ENCODE measurements around the gene CDH13.
A peak's percentile ranks its signal among the peaks of the same experiment; 100 is the strongest.

The CDH13 gene

DNA sequence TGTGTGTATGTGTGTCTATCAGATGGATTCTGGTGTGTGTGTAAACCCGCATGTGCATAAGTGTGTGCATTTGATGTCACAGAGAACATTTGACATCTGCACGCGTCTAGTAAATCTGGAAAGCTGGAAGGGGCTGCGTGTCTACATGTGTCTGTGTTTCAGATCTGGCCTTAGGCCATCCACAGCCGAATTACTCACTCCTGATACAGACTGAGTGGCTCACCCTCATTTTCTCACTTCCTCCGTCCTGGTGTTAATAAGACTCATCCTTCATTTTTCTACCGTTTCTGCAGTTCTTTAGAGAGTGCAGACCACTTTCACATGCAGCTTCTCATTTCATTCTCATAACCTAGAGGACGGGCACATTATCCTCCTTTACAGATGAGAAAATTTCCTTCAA is 491.6 kb downstream of the CDH13 start:
- DNase-seq (ENCODE audit: low read depth): no peak

DNA sequence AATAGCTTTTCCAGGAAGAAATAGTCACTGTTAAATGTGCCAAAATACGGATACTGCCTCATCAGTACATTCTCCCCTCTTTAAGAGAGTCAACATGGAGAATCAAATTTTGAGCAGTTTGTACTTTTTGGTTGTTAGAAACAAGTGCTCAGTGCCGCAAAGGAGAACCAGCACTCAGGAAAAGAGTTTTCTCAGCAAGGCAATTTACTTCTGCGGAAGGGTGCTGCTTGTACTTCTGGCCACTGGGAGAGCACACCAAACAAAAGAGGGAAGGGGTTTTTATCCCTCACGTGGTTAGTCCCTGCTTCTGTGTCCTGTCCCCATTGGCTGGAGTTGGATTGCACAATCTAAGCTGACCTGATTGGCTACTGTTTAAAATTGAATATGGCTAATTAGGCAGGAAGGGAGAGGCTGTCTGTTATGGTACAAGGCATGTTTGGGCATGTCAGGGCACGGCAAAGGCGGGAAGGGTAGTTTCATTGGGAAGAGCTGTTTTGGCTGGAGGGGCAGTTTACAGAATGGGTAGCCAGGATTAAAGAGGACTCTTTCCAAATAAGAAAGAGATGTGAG is 499.3 kb downstream of the CDH13 start:
- DNase-seq (ENCODE audit: low read depth): no peak

DNA sequence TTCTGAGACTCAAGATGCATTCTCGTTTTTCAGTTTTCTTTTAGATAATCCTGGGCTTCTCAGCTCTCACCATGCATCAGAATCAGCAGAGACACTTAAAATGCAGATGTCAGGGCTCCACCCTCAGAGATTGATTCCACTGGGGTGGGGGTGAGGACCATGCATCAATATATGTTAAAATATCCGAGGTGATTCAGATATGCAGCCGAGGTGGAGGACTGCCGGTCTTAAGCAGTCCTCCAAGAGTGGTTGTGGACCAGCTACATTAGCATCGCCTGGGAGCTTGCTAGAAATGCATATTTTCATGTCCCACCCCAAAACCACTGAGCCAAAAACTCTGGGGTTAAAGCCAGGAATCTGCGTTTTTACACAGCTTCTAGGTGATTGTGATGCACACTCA is 501.3 kb downstream of the CDH13 start:
- no peak for DNase-seq (ENCODE audit: low read depth)

DNA sequence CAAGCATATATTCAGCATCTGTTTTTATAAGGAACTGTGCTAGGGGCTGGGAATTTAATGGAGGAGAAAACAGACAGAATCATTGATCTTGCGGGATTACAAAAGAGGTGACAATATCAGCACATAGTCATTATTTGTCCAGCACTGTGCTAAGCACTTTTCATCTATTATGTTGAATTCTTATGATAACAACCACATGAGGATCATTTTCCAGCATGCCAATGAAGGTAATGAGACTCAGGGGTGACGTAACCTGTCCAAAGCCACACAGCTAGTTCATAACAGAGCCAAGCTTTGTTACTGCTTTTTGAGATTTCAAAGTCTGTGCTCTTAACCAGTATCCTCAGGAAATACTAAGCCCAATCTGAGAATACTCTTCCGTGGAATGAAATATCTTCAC is 503.3 kb downstream of the CDH13 start:
- no peak for DNase-seq (ENCODE audit: low read depth)

DNA sequence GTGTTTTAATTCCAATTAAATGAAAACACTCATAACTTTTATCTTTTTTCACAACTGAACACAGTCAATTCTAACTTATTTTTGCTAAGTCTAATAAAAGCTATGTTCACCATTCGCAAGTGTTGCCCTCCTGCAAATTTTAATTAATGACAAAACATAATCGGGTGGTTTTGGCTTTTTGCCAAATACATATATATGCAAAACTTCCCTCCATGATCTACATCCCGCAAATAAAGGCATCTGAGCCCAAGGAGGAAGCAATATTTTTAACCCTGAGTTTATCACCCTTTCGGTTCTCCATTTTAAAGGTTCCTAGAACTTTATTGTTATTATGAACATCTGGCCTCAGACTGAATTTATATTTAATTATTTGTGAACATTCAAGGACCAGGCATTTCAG is 507.9 kb downstream of the CDH13 start:
- DNase-seq (ENCODE audit: low read depth): no peak

DNA sequence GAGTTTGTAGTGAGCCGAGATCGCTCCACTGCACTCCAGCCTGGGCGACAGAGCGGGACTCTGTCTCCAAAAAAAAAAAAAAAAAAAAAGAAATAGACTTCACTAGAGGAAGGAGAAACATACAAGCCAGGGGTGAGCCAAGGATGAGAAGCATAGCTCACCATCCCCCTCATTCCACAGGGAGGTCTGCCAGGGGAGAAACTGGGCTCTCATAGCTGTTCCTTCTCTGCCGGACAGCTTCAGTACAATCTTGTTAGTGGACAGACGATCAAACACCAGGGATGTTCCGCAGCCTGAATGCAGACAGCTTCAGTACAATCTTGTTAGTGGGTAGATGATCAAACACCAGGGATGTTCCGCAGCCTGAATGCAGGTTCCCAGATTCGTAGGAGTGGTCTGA is 509.6 kb downstream of the CDH13 start:
- DNase-seq (ENCODE audit: low read depth): no peak

DNA sequence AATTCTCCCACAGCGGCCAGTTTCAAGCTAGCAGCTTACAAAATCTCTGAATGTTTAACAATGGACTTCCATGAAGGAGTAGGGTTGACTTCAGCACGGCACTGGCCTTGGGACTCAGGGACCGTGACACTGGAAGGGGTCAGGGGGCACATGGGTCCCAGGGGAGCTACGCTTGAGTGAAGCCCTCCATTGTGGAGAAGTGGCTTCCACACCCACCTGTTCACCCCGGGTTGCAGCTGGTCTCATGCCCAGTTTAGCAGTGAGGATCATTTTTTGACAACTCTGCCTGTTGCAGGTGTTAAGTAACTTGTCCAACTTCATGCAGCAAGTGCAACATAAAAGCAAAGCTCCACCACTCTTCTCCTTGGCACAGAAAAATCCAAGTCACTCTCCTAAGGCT is 510.2 kb downstream of the CDH13 start:
- no peak for DNase-seq (ENCODE audit: low read depth)

DNA sequence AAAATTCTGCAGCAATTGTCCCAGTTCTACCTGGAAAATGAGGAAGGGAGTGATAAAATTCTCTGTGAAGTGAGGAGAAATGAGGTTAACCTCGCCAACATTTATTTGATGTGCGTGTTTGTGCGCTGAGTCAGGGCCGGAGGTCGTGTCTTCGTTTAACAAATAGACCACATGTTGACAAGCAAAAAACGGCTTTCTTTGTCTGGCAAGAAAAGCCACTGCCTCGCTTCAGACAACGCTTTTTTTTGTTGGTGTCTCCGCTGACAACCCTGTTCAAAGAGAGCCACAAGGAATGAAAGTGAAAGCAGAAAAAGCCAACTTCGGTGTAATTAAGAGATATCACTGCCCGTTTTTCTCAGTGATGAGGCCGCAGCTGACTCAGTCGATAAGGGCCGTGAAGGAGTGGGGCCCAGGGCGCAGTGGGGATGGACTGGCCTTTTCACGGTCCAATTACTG is 510.6 kb downstream of the CDH13 start:
- peak; percentile 73 for DNase-seq (ENCODE audit: low read depth)

DNA sequence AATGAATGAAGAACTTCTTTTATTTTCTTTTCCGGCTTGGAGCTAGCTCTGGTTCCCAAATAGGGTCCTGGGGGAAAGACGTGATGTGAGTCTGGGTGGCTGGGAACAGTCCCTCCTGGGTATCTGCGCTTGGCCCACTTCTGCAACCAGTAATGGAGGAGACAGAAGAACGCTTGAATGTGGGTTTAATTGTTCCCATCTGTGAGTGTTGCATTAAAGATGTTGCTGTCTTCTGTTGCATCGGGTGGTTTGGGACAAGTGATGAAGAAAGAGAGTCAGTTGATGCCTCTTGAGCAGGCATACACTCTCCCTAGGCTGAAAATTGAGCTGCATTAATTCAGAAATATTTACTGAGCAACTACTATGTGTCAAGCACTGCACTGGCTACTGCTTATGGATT is 511.1 kb downstream of the CDH13 start:
- DNase-seq (ENCODE audit: low read depth): peak; percentile 28

DNA sequence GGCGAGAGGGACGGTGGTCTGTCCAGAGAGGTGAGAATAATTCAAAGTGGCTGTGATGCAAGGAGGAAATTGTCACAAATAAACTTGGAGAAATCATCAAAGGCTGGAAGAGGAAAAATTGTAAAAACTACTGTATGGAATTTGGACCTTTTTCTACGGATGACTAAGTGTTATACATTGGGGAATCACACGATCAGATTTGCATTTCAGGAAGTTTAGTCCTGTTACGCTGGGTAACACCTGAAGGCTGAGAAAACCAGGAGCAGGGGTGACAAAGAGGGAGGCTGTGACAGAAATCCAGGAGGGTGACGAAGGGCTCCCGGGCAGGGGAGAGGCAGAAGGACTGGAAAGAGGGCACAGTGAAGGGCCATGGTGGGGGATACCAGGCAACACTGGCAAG is 511.7 kb downstream of the CDH13 start:
- no peak for DNase-seq (ENCODE audit: low read depth)

DNA sequence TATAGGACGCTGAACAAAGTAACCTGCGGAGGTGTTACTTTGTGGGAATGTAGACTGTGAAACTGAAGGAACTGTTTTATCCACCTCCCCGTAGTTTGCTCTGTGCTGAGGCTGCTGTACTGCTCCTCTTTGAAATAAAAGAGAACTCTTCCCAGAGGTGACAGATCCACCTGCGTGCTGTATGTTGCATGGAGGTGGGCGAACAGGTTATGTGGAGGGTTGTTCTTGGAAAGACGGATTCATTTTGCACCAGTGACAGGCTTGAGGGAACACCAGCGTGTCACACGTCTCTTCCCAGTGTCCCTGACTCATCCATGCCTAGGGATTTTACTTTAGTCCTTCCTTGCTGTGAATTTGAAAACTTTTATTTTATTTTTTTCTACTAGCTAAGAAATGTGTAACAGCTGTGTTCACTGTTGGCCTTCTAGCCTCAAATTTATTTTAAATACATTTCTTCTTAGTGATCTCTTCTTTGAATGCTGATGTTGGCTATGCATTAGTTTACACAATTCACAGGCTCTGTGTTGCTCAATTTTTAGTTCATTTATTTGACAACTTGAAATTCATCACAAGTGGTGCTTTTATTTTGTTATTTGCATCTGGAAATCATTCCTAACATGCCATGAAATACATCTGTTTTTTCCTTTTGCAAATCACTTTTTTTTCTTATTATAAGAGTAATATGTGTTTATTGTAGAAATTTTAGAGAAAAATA is 512.4 kb downstream of the CDH13 start:
- DNase-seq (ENCODE audit: low read depth): no peak

DNA sequence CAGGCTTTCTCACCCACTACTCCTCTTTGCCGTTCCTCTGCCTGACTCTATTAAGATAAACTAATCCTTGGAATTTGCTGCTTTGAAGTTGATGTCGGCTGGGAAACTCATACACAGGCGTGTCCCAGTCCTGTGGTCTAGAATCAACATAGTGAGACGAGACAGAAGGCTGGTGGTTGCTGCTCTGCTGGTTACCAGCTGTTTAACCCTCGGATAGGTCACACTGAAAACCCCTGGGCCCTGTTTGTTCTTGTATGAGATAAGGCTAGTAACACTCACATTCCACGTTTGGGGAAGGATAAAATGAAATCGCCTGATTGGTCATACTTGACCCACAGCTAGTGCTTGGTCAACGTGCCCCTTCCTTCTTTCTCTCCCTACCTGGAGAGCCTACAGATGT is 517.0 kb downstream of the CDH13 start:
- no peak for DNase-seq (ENCODE audit: low read depth)

DNA sequence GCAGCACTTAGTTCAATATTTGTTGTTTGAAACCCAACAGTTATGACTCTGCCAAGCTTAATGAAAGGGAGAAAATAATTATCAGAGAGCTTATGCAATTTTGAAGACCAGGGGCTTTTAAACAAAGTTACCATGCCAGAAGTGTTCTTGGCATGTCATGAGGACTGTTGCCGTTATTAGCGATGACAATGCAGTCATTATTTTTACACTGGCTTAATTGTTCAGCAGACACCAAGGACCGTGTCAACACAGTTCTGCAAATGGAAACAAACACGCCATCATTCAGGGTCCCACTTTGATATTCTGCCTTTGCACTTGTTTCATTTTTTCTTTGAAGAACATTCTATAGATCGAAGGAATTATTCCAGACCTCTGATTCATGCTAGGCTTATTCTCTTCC is 518.5 kb downstream of the CDH13 start:
- DNase-seq (ENCODE audit: low read depth): no peak

DNA sequence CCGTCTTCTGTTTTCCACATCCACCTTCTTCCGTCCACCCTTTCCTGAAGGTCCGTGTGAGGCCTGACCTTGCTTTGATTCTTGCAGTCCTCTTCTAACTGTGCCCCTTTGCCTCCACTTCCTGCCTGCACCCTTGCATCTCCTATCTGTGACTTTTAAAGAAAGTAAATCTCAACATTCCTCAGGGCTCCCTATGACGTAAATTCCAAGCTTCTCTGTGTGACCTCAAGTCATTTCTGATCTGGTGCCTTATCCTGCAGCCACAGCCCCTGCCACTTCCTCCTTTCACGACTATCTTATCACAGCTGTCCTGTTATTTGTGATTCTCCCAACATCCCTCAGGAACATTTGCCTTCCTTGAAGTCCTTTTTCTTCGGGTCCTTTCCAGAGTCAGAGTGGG is 520.5 kb downstream of the CDH13 start:
- no peak for DNase-seq (ENCODE audit: low read depth)

DNA sequence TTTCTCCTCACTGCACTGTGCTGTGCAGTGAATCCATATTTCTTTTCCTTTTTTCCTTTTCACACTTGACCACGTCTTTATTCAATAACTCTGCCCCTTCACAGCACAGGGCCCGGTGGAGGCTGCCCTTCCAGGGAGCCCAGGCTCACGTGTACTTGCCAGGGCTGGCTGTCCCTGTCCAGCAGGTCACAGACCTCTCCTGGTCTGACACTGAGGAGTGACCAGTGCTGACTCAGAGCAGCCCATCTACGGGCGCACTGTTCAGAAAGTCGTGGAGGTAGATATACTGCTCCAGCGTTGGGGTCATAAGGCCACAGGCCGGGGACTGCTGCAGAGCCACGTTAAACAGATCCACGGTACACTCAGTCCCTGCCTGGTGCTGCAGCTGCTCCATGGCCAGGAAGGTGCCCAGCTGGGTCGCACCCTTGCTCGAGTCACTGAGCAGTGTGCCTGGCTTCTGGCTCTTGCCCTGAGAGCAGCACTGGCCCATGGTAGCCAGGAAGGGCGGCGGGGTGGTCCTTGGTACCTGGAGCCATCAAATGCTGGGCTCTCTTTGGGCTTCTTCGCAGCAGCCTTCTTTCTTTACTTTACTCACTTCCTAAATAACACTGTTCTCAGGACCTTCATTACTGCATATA is 531.7 kb downstream of the CDH13 start:
- DNase-seq (ENCODE audit: low read depth): no peak

DNA sequence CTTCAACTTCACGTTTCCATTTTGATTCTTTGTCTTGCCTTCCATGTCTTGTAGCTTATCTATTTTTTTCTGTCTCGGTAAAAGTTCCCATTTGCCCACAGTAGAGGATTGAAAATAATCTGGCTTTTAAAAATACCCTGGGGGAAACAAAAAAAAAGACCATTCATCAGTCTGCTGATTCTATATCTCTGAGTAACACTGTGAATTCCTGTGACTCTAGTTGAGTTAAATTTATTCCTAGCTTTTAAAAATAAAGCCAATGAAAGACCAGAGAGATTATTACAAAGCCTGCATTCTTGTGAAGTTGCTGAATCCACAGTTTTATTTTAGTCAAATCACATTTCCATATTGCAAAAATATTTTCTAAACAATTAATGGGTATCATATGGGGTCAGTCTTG is 532.3 kb downstream of the CDH13 start:
- DNase-seq (ENCODE audit: low read depth): no peak

DNA sequence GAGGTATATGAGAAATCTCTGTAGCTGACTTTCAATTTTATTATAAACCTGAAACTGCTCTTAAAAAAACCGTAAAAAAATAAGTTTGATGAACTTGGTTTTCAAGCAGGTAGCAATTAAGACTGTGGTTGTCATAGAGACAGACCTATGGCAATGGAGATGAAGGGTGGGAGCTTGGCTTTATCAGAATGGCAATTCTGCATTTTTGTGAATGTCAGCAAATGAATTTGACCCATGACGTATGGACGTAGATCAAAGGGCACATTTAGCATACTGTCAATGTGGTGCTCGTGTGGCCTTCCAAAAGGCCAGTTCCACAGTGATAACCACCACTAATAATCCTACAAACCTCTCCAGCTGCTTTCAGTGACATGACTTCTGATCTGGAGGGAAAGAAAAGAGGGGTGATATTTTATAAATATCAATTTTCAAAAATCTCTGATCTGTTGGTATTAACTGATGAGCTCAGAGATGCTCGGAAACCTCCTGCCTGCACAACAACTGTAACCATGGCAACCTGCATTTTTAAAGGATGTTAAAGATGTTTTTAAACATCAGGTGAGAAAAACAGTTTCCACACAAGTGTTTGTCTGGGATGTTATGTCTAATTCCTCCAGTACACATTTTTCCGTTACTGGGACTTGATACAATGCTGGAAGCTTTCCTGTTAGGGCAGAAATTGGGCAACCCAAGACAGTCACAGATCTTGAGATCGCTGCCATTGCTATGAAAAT is 533.7 kb downstream of the CDH13 start:
- DNase-seq (ENCODE audit: low read depth): no peak

DNA sequence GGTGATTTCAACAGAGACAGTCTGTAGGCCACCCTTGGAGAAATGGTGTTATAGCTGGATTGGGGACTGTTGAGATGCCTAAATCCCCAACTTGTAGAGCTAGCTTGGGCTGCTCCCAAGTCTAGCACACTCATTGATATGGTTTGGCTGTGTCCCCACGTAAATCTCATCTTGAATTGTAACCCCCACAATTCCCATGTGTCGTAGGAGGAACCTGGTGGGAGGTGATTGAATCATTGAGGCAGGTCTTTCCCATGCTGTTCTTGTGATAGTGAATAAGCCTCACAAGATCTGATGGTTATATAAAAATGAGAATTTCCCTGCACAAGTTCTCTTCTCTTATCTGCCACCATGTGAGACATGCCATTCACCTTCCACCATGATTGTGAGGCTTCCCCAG is 536.0 kb downstream of the CDH13 start:
- DNase-seq (ENCODE audit: low read depth): no peak

DNA sequence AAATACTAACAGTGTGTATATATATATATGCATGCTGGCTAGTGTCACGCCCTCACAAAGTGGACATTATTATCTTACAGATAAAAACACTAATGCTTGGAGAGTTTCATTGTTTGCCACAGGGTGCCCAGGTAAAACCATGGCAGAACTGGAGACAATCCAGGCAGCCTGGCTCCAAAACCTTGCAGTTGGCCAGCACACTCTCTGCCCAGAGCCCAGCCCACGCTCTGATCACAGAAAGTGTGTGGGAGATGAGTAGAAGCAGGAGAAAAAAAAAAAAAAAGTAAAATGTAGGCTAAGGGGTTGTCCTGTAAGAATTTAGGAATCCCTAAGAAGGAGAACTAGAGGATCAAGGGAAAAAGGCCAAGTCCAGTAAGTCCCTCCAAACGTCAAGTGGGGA is 538.0 kb downstream of the CDH13 start:
- DNase-seq (ENCODE audit: low read depth): no peak

DNA sequence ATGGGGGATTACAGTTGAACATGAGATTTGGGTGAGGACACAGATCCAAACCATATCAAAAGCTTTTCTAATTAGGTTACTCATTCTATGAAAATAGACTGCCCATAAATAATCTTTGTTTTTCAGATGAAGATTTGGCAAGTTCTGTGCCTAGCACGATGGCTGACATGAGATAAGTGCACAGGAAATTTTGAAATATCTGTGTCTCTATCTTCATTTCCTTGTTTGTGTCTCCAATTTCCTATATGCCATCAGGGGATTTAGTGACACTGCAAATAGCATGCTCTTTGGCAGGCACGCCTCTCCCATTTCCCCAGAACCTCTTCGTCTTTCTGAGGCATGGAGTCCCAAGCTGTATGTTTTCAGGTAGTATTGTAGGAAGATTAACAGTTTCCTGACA is 544.6 kb downstream of the CDH13 start:
- DNase-seq (ENCODE audit: low read depth): no peak

DNA sequence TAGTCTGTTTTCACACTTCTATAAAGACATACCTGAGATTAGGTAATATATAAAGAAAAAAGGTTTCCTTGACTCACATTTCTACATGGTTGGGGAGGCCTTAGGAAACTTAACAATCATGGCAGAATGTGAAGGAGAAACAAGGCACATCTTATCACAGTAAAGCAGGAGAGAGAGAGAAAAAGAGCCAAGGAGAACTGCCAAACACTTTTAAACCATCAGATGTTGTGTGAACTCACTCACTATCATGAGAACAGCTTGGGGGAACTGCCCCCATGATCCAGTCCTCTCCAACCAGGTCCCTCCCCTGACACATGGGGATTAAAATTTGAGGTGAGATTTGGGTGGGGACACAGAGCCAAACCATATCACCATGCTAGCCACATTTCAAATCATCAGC is 547.9 kb downstream of the CDH13 start:
- DNase-seq (ENCODE audit: low read depth): no peak

DNA sequence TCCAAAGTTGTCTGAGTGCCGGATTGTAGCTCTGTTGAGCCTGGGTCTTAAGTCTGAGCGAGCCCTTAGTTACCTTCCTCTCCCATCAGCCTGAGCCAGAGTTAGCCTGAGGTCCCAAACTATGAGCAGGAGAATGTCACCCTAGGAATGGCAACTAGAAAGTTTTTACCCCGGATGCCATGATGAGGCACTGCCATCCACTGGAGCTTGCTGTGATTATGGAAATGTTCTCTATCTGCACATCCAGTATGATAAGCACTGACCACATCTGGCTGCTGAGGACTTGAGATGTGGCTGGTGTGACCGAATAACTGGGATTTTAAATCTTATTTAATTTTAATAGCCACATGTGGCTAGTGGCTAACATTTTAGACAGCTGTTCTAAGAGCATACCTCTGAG is 550.0 kb downstream of the CDH13 start:
- DNase-seq (ENCODE audit: low read depth): no peak

DNA sequence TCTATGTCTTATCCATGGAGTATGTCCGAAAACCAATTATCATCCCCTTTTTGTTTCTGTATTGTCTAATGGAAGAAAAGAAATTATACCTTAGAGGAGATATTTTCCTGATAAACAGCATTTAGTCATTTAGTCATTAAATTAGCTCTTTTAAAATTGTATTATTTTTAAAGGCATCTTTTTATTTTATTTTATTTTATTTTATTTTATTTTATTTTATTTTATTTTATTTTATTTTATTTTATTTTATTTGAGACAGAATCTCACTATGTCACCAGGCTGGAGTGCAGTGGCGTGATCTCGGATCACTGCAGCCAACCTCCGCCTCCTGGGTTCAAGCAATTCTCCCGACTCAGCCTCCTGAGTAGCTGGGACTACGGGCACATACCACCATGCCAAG is 559.1 kb downstream of the CDH13 start:
- no peak for DNase-seq (ENCODE audit: low read depth)

All from GM04504 (cell line).